Stimulated activated CD4-positive, alpha-beta T cell treated with anti-CD3 and anti-CD28 coated beads, Interleukin-2, amount 100 ng/mL, for 4 hours (primary cell): ENCODE measurements around the gene CPT1A.

Source experiments
- DNase-seq: peaks from one replicate; pipeline ENCODE4 v3.0.0-alpha.2; 2020; ENCODE audit warnings: low read depth

Gene CPT1A

DNA sequence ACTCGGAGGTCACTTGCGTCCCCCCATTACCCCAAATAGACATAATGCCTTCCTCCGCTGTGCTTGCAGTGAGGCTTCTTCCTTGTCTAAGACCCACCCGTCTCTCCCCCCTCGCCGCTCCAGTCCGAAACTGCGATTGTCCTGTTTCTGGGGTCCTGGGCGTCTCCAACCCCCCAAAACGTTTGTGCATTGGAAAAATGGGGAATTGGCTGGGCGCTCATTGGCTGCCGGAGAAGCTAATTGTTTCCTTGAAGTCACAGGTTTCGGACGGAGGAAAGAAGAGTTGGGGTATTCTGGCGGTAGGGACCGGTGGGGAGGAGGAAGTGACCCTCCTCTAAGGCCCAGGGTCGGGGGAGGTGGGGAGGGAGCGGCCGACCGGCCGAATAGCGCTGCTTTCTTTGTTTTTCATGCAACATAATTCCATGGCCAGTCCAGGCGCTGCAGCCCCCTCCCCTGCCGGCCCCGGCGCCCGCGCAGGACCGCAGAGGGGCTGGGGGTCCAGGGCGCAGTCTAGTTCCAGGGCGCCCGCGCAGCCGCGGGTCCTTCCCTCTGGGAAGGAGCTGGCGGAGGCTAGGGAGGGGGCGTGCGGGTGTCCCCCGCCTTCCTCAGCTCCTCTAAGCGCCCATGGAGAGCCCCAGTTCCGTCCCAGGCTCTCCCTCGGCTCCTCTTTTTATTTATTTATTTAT is 12.7 kb upstream of the CPT1A start:
- no peak for DNase-seq

DNA sequence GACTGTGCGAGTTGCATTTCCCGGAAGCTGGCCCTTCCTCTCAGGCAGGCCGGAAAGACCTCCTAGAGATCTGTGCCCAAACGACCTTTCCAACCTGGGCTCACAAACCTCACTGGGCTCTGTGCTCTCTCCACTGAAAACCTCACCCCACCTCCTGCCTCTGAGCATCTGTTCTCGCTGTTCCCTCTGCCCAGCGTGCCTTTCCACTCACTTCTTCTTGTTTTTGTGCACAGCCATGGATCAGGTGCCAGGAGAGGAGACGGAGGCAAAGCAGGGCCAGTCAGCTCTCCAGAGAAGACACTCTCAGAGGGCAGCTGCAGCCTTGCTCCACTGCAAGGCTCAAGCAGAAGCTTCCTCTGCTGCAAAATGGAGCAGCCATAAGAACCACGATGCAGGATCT is 10.9 kb upstream of the CPT1A start:
- DNase-seq: no peak

DNA sequence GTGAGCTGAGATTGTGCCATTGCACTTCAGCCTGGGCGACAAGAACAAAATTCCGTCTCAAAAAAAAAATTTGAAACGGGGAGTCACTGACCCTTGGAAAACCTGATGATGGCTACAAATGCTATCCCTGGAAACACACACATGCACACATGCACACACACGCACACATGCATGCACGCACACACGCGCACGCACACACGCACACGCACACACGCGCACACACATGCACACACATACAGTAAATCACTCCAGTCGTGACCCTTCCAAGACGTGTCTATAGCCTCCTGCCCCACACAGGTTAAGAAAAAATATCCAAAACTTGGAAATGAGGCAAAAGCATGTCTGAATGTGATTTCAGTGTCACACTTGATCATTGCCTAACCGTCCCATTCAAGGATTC is 6.7 kb upstream of the CPT1A start:
- DNase-seq: no peak

GRCh38 chr11:68847395-68847794 is 5.7 kb upstream of the CPT1A start:
- DNase-seq: no peak

DNA sequence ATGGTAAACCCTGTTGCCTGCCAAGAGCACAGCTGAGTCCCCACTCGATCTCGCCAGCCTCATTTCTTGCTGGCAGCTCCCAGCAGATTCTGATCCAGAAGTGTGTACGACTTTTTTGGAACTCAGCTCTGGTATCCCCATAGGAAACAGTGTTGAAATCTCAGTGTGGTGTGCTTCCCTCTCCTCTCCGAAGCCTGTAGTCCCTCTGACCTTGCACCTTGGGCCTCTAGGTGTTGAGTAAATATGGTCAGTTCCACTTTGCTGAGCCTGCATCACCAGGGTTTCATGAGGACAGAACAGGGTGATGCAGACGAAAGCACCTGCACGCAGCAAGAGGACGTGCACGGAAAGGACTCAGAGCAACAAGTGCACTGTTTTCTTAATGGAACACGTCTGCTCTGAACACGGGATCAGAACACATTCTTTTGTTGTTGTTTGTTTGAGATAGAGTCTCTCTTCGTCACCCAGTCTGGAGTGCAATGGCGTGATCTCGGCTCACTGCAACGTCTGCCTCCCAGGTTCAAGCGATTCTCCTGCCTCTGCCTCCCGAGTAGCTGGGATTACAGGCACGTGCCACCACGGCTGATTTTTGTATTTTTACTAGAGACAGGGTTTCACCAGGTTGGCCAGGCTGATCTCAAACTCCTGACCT is 3.8 kb upstream of the CPT1A start:
- no peak for DNase-seq

GRCh38 chr11:68844801-68845200 is 3.1 kb upstream of the CPT1A start:
- DNase-seq: no peak

- DNase-seq: no peak
These were observed 2.7 kb upstream of the CPT1A start for GRCh38 chr11:68844376-68844775.

GRCh38 chr11:68843703-68844312 is 2.1 kb upstream of the CPT1A start:
- DNase-seq: peak; percentile 62

- peak; percentile 35 for DNase-seq
These were observed 1.4 kb upstream of the CPT1A start for GRCh38 chr11:68843052-68843561.

GRCh38 chr11:68842427-68843051 is 823 bp upstream of the CPT1A start:
- no peak for DNase-seq

DNA sequence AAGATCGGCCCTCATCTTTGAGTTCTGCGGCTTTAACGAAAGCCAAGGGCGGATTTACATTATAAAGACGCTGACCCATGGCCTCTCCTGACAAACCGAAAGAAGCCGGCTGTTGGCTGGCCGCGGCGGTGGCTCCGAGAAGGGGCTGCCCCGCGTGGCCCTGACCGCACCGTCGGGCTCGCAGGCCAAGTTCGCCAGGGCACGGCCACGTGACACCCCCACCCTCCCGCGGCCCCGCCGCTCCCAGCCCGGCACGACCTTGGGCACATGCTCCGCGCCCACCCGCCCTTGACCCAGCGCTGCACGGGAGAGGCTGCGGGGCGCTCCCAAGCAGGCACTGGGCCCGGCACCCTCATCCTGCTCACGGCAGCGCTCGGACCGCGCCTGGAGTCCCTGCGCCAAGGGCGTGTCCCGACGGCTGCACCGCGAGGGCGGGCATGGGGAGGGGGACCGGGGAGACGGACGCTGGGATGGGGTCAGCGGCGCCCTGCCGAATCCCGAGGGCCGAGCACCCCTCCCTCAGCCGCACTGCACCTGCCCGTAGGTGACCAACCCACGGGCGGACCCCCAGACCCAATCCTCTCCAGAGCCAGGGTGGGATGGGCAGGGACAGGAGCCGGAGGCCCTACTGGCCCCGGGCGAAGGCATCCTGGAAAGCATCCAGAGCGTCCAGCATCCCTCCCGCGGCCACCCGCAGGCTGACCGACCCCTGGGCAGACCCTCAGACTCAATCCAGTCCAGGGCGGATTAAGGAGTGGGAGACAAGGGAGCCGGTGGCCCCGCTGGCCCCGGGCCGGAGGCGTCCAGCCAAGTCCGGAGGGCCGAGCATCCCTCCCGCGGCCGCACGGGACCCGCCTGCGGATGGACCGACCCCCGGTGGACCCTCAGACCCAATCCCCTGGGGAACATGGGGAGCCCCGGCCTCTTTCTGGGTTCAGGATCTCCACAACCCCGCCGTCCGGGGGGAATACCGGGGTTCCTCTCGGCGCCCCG is 759 bp downstream of the CPT1A start:
- DNase-seq: no peak

- DNase-seq: no peak
These were observed 1.6 kb downstream of the CPT1A start for GRCh38 chr11:68839911-68840641.

DNA sequence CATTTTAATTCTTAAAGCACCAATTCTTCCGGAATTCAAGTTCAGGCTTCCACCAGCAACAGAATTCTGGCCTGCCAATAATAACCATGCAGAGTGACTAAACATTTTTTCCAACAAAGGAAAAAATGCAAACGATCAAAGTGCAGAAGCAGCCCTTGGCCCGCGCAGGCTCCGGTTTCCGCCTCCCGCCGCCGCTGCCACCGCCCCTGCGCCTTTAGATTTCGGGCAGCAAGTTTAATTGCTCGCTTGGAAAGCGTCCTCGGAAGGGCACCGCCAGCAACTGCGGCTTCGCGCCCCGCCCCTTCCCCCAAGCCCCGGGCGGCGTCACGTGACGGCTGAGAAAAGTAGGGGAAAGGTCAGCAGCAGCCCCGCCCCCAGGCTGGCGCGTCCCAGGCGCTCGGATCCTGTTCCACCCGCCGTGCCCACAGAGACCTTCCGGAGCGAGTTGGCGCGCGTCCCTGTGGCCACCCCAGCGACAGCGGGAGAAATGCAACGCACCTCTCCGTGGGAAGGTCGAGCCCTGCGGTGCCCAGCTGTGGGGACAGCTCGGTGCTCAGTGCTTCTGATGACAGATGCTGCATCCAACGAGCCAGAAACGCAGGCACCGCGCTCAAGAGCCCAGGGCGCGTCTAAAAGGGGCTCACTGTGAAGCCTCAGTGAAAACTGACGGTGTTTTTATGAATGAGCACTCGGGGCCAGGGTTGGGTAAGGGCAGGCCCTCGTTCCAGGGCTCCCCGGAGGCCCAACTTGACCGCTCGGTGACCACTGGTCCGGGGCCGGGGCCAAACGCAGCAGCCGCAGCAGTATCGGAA is 2.5 kb downstream of the CPT1A start:
- peak; percentile 86 for DNase-seq

- DNase-seq: no peak
These were observed 3.1 kb downstream of the CPT1A start for GRCh38 chr11:68838572-68838964.

GRCh38 chr11:68837583-68838571 is 3.8 kb downstream of the CPT1A start:
- no peak for DNase-seq

- DNase-seq: no peak
These were observed 6.0 kb downstream of the CPT1A start for GRCh38 chr11:68835749-68836148.

- DNase-seq: no peak
These were observed 6.4 kb downstream of the CPT1A start for GRCh38 chr11:68835328-68835727.

- DNase-seq: no peak
These were observed 9.1 kb downstream of the CPT1A start for GRCh38 chr11:68832476-68833181.
